GM12874 (cell line): Measurements from ENCODE around the gene CNNM2.

Experiments
- CTCF ChIP-seq: IDR thresholded peaks from 2 replicates; pipeline ENCODE4 v1.5.1; 2011; ENCODE audit warnings: low read depth, mild to moderate bottlenecking, control low read depth, low read length, moderate library complexity; ENCODE audit not compliant: insufficient read depth

CNNM2 gene

GRCh38 chr10:102945962-102946361 lies 27.9 kb downstream of the CNNM2 start:
- no peak for TF ChIP-seq CTCF

- no peak for TF ChIP-seq CTCF
These were observed 28.9 kb downstream of the CNNM2 start for GRCh38 chr10:102946992-102947391.

DNA sequence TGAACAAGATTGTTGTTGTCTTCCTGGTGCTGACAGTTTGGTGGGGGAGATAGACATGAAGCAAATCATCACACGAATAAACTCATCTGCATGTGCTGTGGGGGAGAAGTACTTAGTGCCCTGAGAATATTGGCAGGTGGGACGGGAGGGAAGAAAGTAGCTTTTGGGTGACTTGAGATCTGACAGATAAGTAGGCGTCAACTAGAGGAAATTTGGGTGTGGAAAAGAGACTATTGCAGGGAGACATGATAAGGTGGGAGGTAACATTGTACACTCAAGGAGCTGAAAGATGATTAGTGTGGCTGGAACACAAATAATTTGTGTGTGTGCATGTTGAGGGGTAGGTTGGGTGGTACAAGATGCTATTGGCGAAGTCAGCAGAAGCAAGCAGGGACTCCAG lies 30.1 kb downstream of the CNNM2 start:
- no peak for TF ChIP-seq CTCF

- no peak for TF ChIP-seq CTCF
These were observed 30.7 kb downstream of the CNNM2 start for GRCh38 chr10:102948786-102949185.

DNA sequence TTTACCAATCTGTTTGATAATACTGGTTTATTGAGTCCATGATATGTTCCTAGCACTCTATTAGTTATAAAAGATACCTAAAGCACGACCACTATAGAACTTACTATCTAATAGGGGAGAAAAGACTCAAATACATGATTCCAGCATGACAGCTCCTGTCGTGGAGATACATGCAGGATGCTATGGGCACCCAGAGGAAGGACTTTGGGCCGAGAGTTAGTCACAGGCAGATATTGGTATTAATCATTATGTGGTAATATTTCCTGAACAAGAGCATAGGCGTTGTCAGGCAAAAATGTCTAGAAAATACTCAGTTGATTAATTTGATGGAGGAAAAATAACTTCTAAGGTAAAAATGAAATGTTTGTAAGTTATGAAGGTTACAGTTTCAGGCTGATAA lies 31.8 kb downstream of the CNNM2 start:
- no peak for TF ChIP-seq CTCF

- TF ChIP-seq CTCF, result no peak
These were observed 33.2 kb downstream of the CNNM2 start for GRCh38 chr10:102951316-102951715.

GRCh38 chr10:102959360-102959759 lies 41.3 kb downstream of the CNNM2 start:
- TF ChIP-seq CTCF, result no peak

DNA sequence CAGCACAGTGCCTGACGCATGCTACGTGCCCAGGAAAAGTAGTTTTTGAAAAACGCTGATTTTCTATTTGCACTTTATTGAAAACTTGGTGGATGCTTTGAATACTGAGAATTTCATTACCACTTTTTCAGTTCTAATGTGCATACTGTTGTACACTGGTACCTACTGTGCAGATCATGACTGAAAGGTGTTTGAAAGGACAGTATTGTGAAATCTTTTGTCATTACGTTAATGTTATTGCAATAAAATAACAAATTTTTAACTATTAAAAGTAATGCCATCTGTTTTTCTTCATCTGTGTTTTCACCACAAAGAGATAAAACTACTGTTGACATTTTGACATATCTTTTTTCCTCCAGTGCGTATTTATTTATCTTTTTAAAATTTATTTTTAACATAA lies 42.1 kb downstream of the CNNM2 start:
- no peak for TF ChIP-seq CTCF
